Fibroblast of villous mesenchyme (primary cell): ENCODE results near the gene COL13A1. TPM values are rescaled to one million over a fixed set of nuclear protein-coding genes. Genes with fewer than 3 reads are reported as not detected.

Experiments used
- DNase-seq: peaks from one replicate; pipeline ENCODE4 v3.0.0-alpha.2; 2010; ENCODE audit warnings: low read depth
- H3K4me3 ChIP-seq: 2 replicates; pipeline ENCODE4 v1.5.1; 2011; ENCODE audit warnings: low read depth, mild to moderate bottlenecking, low read length
- total RNA-seq: library from RNA; depleted of rRNA; stranded (reverse); fragments of >200 nt; gene quantifications from 2 replicates; pipeline ENCODE4 v1.2.3, GENCODE V29; 2012
- TF ChIP-seq, protein P1 (sequence below): IDR thresholded peaks from 2 replicates; pipeline ENCODE4 v1.5.1; 2012; ENCODE audit warnings: low read depth, mild to moderate bottlenecking, low read length; ENCODE audit not compliant: insufficient read depth

Gene COL13A1
- total RNA-seq: 3.5 and 5.8 TPM in 2 replicates

GRCh38 chr10:69801434-69802315 lies at the start of gene COL13A1:
TSS of gene COL13A1 (plus strand) at chr10:69801906. CDS start at chr10:69802424, 518 bp downstream.
- TF ChIP-seq, protein P1, sequence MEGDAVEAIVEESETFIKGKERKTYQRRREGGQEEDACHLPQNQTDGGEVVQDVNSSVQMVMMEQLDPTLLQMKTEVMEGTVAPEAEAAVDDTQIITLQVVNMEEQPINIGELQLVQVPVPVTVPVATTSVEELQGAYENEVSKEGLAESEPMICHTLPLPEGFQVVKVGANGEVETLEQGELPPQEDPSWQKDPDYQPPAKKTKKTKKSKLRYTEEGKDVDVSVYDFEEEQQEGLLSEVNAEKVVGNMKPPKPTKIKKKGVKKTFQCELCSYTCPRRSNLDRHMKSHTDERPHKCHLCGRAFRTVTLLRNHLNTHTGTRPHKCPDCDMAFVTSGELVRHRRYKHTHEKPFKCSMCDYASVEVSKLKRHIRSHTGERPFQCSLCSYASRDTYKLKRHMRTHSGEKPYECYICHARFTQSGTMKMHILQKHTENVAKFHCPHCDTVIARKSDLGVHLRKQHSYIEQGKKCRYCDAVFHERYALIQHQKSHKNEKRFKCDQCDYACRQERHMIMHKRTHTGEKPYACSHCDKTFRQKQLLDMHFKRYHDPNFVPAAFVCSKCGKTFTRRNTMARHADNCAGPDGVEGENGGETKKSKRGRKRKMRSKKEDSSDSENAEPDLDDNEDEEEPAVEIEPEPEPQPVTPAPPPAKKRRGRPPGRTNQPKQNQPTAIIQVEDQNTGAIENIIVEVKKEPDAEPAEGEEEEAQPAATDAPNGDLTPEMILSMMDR: no peak
- H3K4me3 ChIP-seq: peak within 1 kb of the TSS; percentile 75
- DNase-seq: peak; percentile 69

DNA sequence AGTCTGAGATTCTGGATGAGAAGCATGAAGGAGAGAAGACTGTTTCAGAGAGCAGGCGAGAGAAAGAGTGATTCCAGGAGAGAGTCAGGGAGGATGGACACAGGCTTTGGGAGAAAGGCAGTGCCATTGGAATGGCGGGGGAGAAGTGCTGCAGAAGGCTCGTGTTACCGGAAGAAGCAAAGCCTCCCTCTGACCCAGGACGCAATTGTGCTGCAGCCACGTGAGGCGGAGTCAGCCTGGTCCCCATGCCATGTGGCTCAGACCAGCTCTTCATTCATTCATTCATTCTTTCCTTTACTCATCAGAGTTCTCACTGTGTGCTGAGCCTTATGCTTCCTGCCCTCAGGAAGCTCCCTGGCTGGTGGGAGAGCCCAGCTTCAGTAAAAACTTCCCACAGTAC lies 49.2 kb upstream of the COL13A1 start:
- no peak for DNase-seq
- TF ChIP-seq, protein P1: no peak
- no peak overlapping the region for H3K4me3 ChIP-seq

- no peak for DNase-seq
- TF ChIP-seq, protein P1: no peak
- no peak overlapping the region for H3K4me3 ChIP-seq
Measured at GRCh38 chr10:69756279-69756678, 45.4 kb upstream of the COL13A1 start.

GRCh38 chr10:69757206-69757552 lies 44.5 kb upstream of the COL13A1 start:
- DNase-seq: no peak
- H3K4me3 ChIP-seq: no peak overlapping the region
- TF ChIP-seq, protein P1: no peak

GRCh38 chr10:69757553-69758309 lies 44.0 kb upstream of the COL13A1 start:
- TF ChIP-seq, protein P1: no peak

DNA sequence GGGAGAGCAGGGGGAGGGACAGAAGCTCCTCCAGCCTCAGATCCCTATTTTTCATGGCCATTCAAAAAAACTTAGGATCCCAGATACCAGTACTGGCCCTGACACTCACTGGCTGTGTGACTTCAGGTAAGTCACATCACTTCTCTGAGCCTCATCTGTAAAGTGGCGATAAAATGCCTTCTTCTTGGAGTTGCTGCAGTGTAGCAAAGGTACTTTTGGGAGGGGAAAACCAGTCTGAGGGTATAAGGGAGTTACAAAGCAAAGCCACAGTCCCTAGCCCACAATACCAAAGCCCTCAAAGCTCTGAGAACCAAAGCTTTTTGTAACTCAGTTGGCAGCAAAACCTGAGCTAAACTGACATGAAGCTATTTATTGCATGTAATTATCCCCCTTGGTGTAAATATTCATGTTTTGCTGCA lies 43.4 kb upstream of the COL13A1 start:
- TF ChIP-seq, protein P1: no peak
- H3K4me3 ChIP-seq: no peak overlapping the region
- DNase-seq: no peak

More at GRCh38 chr10:69757553-69758309, 44.0 kb upstream of the COL13A1 start:
- peak; percentile 29 for DNase-seq
- H3K4me3 ChIP-seq: no peak overlapping the region
